GM19035 (cell line): ENCODE results near the gene HIGD1A.
A peak's percentile ranks its signal among the peaks of the same experiment; 100 is the strongest.

Experiments
- ATAC-seq: cut with Tn5 transposase; IDR thresholded peaks from one replicate; pipeline ENCODE4 v1.9.1; 2021; ENCODE audit not compliant: unreplicated experiment

The HIGD1A gene

DNA sequence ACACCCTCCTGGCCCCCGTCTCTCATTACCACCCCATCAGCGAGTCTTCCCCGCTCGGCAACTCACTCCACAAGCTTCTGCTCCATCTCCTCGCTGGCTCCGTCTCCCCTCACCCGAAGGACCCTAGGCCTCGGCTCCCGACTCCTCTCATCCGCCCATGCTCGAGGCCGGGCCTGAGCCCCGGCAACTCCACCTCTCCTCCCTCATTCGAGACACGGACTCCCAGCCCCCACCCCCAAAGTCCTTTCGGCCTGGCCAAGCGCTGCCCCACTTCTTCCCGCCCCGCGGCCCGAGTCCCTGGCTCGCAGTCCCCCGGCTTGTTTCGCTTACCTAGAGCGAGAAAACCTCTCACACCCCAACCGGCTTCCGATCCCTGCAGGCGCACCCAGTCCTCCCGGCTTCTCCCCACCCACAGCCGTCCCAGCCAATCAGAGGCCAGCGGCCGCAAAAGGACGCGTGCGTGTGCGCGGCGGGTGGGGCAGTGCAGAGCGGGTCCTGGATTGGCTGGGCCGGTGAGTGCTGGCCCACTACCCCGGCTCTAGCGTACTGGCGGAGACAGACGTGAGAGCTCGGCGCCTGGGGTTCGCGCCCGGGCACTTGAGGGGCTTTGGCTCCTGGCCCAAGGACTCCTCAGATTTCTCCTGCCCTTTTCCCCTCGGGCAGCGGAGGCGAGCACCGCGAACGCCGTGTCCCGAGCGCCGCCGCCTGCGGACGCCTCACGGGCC lies at the start of gene HIGD1A:
HIGD1A (minus strand) TSS at position 385 of the 725 bp plus-strand sequence. CDS start 10,237 bp downstream, outside the sequence.
- ATAC-seq: peak; percentile 99

DNA sequence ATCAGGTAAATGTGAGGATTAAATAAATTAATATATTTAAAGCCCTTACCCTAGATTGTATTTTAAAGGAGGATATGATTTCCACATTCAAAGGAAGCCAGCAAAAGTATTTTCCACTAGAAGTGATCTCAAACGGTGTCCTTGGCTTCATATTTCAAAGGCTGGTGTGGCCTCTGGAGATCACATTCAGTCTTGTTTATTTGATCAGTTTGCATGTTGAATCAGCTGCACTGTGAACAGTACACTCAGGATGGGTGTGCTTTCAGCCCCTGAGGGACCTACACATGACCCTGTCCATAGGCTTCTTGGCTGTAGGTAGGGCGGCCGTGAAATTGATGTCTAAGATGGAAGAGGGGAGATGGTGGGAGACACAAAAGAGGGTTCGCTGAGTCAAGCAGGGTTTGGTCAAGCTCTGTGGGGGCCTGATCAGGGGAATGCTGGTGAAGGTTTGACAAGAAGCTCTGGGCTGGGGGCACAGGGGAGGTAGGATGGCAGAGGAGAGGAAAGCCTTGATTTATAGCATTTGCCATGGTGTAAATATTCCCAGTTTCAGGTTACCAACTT lies 49.5 kb upstream of the HIGD1A start:
- no peak for ATAC-seq

DNA sequence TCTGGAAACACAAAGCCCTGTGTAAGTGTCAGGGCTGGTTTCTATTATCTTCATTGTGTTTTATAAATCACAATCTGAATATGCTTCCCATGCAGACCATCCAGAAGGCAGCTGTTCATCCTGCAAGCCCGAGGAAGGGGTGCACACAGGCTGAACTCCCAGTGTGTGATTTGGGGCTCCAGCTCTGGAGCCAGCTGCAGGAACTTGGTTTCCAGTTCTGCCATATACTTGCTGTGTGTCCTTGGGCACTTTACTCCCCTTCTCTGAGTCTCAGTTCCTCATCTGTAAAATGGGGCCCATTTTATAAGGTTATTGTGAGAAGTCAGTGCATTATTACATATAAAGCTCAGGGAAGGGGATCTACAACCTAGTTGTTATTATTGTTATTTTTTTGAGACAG lies 48.8 kb upstream of the HIGD1A start:
- ATAC-seq: no peak

DNA sequence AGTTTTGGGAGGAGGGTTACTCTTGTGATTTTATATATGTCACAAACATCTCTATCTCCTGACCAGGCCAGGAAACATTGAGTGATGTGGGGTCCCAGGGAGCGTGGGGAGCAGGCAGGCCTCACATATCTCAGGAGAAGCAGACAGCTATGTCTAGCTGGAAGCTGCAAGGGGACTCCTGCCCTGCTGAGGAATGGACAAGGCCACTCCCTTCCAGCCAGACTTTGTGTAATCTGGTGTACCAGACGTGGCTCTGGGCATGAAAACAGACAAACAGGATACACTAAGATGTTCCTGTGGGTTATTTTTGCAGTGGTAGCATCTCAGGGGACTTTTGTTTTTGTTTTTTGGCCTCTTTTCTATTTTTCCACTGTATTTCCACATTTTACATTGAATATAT lies 48.2 kb upstream of the HIGD1A start:
- ATAC-seq: no peak

DNA sequence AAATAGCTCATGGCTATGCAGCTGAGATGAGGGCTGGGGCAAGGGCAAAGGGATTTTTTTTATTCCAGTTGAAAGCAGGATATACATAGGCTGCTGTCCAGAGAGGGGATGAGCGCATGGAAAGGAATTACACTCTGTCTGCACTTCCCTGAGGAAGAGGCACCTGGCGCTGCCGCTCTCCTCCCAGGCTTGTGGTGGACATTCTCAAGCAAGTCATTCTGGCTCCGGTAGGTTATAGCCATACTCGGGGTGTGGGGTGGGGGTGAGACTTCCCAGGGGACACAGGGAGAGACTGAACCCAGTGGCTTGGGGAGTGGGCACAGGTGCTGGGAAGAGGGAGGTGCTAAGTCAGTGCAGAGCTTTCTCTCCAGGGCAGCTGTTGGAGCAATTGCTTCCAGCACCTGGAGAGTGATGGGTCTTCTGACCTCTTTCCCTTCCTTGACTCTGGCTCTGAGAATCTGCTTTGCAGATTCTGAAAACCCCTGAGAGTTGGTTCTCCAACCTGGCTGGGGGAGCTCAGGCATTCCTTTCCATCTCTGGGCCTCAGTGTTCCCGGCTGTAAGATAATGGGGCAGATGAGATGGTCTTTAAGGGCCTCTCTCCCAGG lies 47.0 kb upstream of the HIGD1A start:
- ATAC-seq: no peak

DNA sequence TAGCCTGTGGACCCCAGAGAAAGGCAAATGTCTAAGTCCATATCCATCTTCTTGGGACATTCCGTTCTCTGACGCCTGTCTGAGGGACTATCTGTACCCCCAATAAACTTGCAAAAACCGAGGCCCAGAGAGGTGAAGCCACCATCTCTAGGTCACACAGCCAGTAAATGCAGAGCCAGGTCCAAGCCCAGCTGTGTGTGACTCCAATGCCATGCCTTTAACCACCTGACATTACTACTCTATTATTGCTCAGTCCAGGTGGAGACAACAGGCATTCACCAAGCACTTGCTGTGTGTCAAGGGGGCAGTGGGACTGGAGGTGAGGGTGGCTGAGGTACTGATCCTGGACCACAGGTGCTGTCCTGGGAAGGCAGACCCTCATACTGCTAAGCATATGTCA lies 46.0 kb upstream of the HIGD1A start:
- ATAC-seq: no peak

DNA sequence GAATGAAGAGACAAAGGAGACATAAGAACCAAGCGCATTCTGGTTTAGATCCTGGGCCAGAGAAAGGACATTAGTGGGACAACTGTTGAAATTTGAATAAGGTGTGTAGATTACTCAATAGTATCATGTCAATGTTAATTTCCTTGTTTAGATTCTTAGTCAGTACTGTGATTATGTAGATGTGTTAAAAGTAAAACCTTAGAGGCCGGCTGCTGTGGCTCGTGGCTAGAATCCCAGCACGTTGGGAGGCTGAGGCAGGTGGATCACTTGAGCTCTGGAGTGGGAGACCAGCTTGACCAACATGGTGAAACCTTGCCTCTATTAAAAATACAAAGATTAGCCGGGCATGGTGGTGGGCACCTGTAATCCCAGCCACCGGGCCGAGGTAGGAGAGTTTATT lies 44.7 kb upstream of the HIGD1A start:
- ATAC-seq: no peak

DNA sequence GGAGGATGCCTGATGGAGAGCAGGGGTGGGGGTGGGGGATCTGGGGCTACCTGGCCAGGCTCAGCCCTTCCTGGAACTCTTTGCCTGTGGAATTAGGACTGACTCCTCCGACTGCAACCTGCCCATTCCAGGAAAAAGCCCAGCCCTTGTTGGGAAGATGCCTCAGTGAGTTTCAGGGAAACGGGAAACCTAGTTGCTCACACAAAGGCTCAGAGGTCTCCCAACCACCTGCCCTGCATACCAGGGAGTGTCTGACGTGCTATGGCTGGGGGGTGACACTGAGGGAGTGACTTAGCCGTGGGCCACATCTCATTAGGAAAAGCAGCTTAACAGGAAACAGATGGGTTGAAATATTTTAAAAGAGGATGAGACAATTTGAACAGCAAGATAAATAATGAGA lies 43.4 kb upstream of the HIGD1A start:
- ATAC-seq: no peak

DNA sequence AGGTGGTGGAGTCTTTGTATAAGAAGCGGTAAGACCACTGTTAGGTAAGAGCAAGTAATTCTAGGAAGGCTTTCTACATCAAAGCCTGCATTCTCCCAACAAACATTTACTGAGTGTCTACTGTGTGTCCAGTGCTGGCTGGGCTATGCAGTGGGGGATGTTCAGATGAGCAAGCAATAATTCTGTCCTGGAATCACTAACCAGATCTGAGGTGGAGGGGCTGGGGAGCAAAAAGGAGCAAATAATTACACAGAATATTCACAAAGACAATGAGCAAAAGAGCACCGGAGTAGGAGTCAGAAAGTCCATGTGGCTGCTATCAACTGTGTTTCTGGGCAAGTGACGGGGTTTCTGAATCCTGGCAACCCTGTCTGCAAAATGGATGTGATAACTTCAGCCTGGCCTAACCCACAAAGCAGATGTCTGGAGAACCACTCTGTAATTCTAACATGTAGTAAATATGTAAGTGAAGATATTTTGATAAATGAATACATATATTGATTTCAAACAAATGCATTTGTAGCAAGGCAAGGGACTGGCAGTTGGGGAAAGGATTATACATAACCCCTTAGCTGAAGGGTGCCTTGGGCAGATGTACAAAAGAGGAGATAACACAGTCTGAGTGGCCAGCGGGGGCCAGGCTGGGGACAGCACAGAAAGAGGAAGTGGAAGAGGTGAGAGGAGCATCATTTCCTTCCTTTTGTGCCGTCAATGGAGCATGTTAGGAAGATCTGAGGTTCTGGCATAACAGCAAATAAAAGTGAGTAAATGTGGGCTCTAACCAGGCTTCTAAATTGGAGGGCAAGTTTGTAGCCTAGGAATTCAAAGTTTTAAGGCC lies 42.6 kb upstream of the HIGD1A start:
- ATAC-seq: peak; percentile 67

DNA sequence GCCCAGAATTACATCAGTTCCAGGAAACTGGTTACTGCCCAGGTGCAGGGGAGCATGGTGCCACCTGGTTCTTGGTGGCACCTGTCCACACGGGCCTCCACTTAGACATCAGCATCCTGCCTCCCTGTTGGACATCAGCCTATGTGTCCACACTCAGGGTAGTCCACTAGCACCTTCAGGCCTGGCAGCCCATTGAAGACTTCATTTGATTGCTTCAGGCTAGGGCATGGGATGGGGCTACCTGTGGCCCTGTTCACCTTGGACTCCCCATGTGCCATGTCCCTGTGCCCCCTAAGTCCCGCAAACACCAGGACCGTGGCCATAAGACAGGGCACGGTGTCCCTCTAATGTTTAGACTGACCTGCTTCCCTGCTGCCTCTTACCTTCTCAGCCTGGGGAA lies 40.5 kb upstream of the HIGD1A start:
- ATAC-seq: no peak

DNA sequence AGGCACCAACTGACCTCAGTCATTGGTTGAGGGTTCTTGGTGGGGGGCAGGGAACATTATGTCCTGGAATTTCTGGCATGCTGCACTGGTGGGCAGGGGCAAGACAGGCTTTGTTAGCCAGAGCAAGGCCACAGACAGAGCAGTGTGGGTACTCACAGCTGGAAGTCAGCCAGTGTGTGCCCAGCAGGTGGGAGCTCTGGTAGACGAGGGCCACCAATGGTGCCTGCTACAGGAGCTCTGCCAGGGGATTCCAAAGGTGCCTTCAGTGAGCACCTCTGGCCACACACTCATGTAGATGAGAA lies 40.1 kb upstream of the HIGD1A start:
- no peak for ATAC-seq

DNA sequence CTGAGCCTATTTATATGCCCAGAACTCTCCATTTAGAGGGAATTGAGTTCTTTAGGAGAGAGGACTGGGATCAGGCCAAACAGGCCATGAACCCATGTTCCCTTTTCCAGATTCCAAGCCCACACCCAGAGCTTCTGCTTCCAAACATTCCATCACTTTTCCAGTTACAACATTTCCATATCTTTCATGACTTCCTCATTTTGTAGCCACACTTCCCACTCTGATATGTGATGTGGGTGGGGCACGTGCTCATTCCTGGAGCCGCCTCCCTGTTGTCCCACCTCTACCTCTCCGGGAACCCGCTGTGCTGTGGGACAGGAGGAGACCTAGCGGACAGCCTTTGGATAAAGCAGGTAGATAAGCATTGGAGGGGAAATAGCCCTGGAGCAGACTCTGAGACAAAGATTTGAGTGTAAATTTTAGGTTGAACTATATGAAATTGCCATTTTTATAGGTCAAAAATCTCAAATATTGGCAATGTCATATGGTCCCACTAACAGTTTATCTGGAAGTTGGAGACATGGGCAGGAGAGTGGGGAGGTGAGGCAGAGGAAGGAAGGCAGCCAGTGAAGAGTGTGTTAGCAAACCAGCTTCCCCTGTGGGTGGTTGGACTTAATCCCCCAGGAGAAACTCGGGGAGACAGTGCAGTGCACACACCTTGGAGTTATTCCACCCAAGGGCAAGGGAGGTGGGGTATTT lies 39.6 kb upstream of the HIGD1A start:
- no peak for ATAC-seq

DNA sequence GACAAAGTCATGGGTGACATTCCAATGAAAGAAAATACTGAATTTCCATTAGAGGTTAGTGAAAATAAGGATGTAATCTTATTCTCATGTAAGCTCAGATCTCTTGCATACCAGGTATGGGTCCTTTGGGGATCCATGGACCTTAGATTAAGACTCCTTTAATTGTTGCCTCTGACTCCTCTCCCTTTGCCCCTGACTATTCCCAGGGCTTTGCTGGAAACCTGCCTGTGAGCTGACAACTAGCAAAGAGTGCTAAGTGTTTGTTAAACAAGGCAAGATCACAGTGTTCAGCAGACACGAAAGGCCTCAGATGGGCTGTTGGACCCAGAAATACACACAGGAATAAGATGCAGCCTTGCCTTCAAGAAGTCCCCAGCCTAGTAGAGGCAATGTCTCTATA lies 37.0 kb upstream of the HIGD1A start:
- ATAC-seq: no peak

DNA sequence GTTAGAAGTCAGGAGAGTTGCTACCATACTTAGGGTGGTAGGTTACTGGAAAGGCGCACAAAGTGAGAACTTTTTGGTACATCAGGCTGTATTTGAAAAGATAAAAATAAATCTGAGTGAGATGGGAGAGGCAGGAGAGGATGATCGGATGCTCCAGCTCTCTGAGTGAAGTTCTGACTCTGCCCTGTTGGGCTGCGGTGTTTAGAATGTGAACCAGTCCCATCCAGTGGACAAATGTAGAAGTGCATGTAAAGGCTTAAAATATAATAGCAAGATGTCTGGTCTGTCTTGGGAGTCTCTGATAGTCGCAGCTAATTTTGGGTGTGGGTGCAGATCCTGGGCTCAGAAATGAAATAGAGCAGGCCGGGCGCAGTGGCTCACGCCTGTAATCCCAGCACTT lies 35.3 kb upstream of the HIGD1A start:
- peak; percentile 98 for ATAC-seq

DNA sequence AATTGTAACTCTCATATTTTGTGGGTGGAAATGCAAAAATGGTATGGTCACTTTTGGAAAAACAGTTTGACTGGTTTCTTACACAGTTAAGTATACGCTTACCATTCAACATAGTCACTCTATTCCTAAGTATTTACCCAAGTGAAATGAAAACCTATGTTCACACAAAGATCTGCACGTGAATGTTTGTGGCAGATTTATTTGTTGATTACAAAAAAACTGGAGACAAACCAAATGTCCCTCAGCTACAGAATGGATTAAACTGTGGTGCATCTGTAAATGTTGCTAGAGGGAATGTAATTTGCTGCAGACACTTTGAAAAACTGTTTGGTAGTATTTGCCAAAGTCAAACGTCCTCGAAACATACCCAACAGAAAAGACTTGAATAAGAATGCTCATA lies 34.3 kb upstream of the HIGD1A start:
- no peak for ATAC-seq

DNA sequence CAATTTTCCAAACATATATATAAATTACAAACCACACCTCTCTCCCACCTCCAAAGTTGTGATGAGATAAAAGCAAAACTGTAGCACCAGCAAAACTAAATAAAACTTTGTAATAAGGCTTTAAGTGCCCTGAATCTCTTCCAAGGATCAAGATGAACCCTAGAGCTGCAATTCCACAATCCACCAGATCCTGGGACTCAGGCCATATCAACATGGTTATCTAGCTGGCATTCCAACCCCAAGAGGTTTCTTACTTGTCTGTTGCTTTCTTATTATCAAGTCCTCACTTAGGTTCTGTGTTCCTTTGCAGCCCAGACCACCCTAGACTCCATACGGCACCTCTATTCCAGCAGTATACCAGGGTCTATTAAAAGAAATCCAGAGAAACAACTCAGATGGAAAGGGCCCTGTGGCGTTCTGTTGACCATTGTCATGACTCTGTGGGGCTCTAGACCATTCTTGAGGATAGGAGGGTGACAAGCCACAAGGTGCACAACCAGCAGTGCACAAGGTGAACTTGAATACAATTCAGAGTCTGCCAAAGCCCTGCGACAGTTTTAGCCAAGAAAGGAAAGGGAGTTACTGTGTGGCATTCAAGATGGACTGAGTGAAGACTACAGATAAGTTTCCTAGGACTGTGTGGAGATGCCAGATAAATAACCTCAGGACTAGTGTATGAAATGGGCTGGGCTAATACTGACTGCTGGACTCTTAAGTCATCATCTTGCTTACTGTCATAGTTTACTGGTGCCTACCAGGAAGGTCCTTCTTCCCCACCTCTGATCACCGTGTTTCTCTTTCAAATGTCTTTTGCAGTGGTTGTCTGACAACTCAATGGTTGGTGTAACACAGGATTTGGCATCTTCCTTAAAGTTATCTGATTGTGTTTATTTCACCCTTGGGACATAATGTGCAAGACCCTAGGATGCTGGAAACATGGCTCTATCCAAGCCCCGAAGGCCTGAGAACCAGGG lies 32.1 kb upstream of the HIGD1A start:
- ATAC-seq: no peak

DNA sequence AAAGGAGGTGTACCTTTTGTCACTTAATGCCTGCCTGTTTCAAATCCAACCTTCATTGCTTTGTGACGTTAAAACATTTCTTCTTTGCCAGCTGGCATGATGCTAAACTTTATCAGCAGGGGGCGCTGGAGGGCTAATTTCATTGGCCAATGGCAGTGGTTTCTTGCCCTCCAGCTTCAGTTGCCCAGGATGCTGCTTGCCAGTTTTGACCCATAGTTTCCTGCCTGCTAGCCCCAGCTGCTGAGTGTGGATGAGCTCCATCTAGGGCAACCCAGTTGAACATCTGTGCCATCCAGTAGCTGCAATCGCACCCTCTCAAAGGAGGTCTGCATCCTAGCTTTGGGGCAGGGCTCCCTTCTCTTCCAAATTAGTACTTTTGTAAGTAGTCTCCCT lies 27.0 kb upstream of the HIGD1A start:
- ATAC-seq: no peak

DNA sequence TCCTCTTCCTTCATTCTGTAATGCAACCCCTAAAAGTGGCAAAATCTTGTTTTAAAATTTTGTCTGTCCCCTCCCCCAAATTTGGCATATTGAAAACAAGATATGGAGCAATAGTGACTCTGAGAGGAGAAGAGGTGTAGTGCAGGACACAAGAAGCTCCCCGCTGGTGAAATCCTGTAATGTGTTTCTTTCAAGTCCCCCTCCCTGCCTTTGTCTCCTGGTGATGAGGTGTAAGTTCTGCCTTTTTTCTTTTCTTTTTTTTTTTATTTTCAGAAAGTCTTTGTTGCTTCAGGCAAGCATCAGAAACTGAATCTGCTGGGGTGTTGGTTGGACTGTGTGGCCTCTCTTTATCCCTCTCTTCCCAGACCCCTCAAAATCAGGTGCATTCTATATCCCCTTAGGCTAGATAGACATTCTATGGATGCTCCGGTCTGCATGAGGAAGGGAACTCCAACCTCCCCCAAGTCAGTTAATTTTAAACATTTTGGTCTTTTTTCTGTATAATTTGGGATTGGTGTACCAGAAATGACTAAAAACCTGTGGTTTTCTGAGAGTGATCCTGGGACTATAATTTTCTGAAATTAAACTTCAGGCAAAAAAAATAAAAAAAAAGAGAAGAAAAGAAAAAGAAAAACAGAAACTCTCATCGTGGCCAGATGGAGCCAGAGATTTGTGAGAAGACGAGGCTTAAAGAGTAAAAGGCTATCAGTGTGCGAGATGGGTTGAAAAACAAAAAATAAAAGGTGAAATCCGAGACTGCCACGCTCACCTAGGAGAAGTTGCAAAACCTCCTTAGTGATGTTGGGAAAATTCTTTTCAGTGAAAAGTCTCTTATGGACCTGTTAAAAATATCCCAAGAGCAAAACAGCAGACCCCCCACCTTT lies 26.4 kb upstream of the HIGD1A start:
- ATAC-seq: no peak
